Epithelial cell of esophagus (primary cell): Measurements from ENCODE around the gene POLR2H.

ENCODE experiments used
- DNase-seq: peaks from one replicate; pipeline ENCODE4 v3.0.0; 2010; ENCODE audit warnings: low read depth
- H3K4me3 ChIP-seq: 2 replicates; pipeline ENCODE4 v1.5.1; 2011; ENCODE audit warnings: mild to moderate bottlenecking, low read length, control low read depth
- TF ChIP-seq, protein P1 (sequence below): IDR thresholded peaks from 2 replicates; pipeline ENCODE4 v1.5.1; 2011; ENCODE audit warnings: low read depth, mild to moderate bottlenecking, low read length, control low read depth, inconsistent platforms; ENCODE audit not compliant: insufficient read depth; ENCODE audit errors: missing control alignments

Gene POLR2H

DNA sequence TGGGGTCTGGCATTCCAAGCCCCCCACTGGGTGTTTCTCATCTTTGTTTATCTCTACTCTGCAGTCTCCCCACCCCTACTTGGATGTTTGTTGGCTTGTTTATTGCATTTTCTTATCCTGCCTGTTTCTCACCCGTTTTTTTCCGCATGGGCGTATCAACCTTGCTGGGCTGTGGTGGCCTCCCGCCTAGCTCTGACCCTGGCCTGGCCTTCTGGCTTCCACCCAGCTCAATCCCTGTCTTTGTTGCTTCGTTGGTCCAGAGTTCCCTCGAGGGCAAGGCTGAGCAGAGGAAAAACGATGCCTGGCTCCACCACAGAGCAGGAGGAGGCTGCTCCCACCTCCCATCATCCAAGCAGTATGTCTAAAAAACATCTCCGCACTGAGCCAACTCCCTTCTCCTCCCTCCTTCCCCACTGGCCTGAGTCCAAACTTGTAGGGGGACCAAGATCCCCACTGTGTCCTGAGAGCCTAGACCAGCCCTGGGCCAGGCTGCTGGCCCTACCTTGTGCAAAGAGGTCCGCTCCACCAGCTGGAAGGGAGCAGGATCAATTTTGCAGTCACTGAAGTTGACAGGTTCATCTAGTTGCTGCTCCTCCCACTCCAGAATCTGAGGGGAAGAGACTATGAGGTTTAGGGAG is 9.9 kb upstream of the POLR2H start:
- TF ChIP-seq, protein P1, sequence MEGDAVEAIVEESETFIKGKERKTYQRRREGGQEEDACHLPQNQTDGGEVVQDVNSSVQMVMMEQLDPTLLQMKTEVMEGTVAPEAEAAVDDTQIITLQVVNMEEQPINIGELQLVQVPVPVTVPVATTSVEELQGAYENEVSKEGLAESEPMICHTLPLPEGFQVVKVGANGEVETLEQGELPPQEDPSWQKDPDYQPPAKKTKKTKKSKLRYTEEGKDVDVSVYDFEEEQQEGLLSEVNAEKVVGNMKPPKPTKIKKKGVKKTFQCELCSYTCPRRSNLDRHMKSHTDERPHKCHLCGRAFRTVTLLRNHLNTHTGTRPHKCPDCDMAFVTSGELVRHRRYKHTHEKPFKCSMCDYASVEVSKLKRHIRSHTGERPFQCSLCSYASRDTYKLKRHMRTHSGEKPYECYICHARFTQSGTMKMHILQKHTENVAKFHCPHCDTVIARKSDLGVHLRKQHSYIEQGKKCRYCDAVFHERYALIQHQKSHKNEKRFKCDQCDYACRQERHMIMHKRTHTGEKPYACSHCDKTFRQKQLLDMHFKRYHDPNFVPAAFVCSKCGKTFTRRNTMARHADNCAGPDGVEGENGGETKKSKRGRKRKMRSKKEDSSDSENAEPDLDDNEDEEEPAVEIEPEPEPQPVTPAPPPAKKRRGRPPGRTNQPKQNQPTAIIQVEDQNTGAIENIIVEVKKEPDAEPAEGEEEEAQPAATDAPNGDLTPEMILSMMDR, result no peak
- no peak for DNase-seq
- no peak overlapping the region for H3K4me3 ChIP-seq

DNA sequence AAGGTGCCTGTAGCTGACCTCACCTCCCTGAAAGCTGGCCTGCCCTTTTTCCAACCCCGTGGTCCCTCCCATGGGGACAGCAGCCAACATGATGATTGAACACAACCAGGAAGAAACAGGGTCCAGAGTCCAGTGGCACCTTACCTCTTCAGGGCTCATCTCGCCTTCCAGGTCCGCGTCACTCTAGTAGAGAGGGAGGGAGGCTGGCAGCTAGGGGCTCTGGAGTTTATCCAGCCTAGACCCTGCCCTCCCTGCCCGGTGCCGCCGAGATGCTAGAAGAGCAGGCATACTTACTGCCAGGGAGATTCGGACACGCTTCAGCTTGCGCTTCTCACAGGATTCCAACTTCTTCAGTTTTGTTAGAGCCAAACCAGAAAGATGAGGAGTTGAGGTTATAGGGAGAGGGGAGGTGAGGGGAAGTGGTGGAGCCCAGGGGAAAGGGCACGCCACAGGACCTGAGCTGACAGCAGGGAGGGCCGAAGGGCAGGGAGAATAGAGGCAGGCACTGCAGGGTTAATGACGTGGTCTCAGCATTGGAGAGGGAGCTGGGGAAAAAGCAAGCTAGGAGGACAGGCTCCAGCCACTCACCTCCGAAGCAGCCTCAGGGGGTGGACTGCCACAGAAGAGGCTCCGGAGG is 9.2 kb upstream of the POLR2H start:
- no peak for DNase-seq
- no peak overlapping the region for H3K4me3 ChIP-seq

DNA sequence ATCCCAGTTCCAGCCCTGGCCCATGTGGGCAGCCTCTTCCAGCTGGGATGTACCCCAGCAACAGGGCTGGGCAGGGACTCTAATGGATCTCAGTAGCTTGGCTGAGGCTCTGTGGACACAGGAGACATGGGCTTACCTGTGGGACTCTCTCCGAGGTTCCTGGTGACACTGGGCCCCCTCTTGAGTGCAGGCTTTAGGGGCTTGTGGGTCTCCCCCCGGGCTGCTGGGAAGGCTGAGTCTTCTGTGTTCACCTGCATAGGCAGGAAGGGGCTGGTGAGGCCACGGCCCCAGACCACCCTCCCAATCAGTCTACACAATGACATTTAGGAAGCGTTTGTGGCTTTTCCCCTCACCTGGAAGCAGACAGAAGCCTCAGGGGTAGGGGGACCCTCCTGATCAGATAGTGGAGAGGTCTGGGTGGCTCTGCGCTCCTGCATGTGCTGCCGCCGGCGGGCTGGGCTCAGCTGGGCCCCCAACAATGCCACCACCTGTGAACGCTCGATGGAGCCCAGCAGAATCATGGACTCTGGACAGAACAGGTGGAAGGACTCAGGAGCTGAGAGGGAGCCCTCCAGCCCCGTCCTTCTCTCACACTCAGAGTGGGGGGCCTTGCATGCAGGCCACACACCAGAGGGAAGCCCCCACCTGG is 8.5 kb upstream of the POLR2H start:
- DNase-seq, result no peak
- TF ChIP-seq, protein P1, result no peak
- H3K4me3 ChIP-seq, result no peak overlapping the region

More for the DNA sequence above, 9.2 kb upstream of the POLR2H start:
- TF ChIP-seq, protein P1, result no peak

DNA sequence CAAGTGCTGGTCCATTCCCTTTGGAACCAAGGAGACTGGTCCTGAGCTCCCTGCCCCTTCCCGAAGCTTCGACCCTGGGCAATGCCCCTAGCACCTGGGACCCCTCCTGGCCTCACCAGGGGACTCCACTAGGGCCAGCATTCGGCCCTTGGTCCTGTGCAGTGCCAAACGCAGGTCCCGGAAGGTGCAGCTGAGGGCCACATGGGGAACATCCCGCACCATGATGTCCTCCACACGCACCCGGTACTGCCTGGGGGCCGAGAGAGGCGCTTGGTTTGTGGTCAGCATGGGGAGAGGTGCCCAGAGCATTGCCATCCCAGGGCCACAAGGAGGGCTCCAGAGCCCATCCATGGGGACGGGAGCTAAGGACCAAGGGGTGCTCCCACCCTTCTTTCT is 8.0 kb upstream of the POLR2H start:
- H3K4me3 ChIP-seq, result no peak overlapping the region
- DNase-seq, result no peak
- TF ChIP-seq, protein P1, result no peak

DNA sequence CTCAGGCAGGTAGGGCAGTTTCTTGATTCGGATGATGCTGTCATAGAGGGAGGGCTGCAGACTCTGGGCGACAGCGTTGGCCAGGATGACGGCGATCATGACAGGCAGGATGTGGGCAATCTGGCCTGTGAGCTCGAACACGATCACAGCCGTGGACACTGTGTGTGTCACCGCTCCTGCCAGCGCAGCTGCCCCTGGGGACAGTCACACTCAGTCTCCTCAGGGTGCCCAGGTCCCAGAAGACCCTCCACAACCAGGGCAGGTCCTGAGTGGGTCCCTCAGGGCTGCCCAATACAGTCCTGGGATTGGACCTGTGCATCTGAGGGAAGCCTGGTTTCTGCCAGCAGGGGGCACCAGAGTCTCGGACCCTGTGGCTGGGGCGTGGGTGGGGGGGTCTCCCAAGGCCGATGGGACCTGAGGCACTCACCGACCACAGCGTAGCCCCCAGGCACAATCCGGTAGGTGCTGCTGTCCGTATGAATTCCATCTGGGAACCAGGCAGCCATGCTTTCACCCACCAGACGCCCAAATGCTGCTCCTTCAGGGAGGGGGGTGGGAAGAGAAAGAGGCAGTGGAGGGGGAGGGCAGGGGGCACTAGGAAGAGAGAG is 7.3 kb upstream of the POLR2H start:
- TF ChIP-seq, protein P1, result peak; percentile 74
- DNase-seq, result peak; percentile 37
- H3K4me3 ChIP-seq, result no peak overlapping the region

DNA sequence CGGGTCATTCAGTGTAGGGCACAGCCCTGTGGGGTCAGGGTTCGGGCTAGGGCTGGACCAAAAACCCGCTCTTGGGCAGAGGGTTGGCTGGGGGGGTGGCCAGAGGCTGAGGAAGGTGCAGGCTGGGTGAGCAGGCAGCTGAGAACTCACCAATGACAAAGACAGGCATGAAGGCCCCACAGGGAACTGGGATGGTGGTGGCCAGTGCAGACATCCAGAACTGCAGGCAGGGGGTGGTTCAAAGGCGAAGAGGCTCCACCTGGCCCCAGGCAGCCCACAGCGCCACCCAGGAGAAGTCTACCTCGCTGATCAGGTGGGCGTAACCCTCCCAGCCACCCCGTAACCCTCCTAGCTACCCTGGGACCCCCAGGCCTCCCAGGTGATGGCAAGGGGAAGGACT is 6.8 kb upstream of the POLR2H start:
- no peak overlapping the region for H3K4me3 ChIP-seq
- DNase-seq, result no peak
- TF ChIP-seq, protein P1, result no peak
